ENCODE measurements around the gene CDH3. TPM values are rescaled to one million over a fixed set of nuclear protein-coding genes. Genes with fewer than 3 reads are reported as not detected.

CDH3 gene
- total RNA-seq, 1 donor from 2014 or later, result 1.1 TPM

DNA sequence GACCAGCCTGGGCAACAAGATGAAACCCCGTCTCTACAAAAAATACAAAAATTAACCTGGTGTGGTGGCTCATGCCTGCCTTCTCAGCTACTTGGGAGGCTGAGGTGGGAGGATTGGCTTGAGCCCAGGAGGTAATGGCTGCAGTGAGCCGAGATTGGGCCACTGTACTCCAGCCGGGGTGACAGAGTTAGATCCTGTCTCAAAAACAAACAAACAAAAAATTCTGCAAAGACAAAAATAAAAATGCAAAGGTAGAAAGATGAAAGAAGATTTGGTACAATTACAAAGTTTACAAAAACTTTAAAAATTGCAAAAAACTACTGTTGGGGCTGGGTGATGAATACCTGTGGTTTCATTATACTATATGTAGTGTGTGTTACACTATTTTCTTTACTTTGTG lies 86.5 kb downstream of the CDH3 start:
- H3K36me3 Mint-ChIP-seq (ENCODE audit: low read depth), result no peaks in the 10 kb centered on the region
- no peak for TF ChIP-seq CTCF (IDR thresholded peaks at IDR 0.05)
- peaks cover 8% of the 10 kb centered on the region for H3K27me3 Mint-ChIP-seq (ENCODE audit: low read depth)
- no peak overlapping the region for H3K27ac Mint-ChIP-seq (ENCODE audit: unreplicated experiment)
- no peak overlapping the region for H3K4me3 Mint-ChIP-seq (ENCODE audit: unreplicated experiment)
- peaks cover 16% of the 10 kb centered on the region for H3K4me1 Mint-ChIP-seq (ENCODE audit: low read depth)
- no peaks in the 10 kb centered on the region for H3K9me3 Mint-ChIP-seq (ENCODE audit: low read depth)
- DNase-seq (ENCODE audit: low spot score), result no peak

DNA sequence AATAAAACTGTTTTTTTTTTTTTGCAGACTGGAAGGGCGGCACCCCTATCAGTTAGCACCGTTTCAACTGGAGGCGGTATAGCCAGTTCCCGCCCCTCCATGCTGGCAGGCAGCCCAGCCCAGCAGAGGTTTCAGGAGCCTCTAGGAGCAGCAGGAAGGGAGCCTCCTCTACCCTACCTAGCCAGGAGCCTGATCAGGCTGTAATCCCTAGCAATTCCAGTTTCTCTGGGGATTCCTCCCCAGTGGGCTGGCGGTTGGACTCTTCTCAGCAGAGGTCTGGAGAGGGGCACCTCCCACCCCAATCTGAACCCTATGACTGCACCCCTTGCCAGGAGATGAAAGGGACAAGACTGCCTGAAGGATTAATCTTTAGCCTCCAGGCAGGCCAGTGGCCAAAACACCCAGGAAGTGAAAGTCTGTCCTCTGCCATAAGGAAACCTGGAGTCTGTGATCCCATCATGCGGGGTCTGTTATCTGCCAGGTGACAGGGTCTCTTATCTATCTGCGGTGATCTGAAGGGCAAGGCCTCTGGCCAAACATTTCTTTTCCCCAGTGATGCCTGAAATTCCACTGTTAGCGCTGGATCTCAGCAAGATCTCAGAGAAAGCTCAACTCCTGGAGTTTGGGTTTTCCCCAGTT lies 87.1 kb downstream of the CDH3 start:
- no peak overlapping the region for H3K27ac Mint-ChIP-seq (ENCODE audit: unreplicated experiment)
- no peaks in the 10 kb centered on the region for H3K36me3 Mint-ChIP-seq (ENCODE audit: low read depth)
- DNase-seq (ENCODE audit: low spot score), result no peak
- peaks cover 19% of the 10 kb centered on the region for H3K4me1 Mint-ChIP-seq (ENCODE audit: low read depth)
- peaks cover 11% of the 10 kb centered on the region for H3K27me3 Mint-ChIP-seq (ENCODE audit: low read depth)
- TF ChIP-seq CTCF (IDR thresholded peaks at IDR 0.05), result no peak
- no peaks in the 10 kb centered on the region for H3K9me3 Mint-ChIP-seq (ENCODE audit: low read depth)
- H3K4me3 Mint-ChIP-seq (ENCODE audit: unreplicated experiment), result no peak overlapping the region

- no peaks in the 10 kb centered on the region for H3K9me3 Mint-ChIP-seq (ENCODE audit: low read depth)
- H3K27ac Mint-ChIP-seq (ENCODE audit: unreplicated experiment), result no peak overlapping the region
- no peak for TF ChIP-seq CTCF (IDR thresholded peaks at IDR 0.05)
- no peaks in the 10 kb centered on the region for H3K36me3 Mint-ChIP-seq (ENCODE audit: low read depth)
- peaks cover 13% of the 10 kb centered on the region for H3K27me3 Mint-ChIP-seq (ENCODE audit: low read depth)
- H3K4me3 Mint-ChIP-seq (ENCODE audit: unreplicated experiment), result no peak overlapping the region
- no peak for DNase-seq (ENCODE audit: low spot score)
- H3K4me1 Mint-ChIP-seq (ENCODE audit: low read depth), result peaks cover 25% of the 10 kb centered on the region
Observed at GRCh38 chr16:68732741-68733399, 87.8 kb downstream of the CDH3 start.

GRCh38 chr16:68733570-68733969 lies 88.5 kb downstream of the CDH3 start:
- Mint-ChIP-seq H3K36me3 (ENCODE audit: low read depth) (no peaks in the 10 kb centered on the region), H3K27ac (ENCODE audit: unreplicated experiment) (no peak overlapping the region), H3K9me3 (ENCODE audit: low read depth) (no peaks in the 10 kb centered on the region), H3K4me1 (ENCODE audit: low read depth) (peaks cover 25% of the 10 kb centered on the region), H3K4me3 (ENCODE audit: unreplicated experiment) (no peak overlapping the region), H3K27me3 (ENCODE audit: low read depth) (peaks cover 13% of the 10 kb centered on the region)
- no peak for TF ChIP-seq CTCF (IDR thresholded peaks at IDR 0.05)
- DNase-seq (ENCODE audit: low spot score), result no peak

GRCh38 chr16:68734782-68735181 lies 89.7 kb downstream of the CDH3 start:
- Mint-ChIP-seq H3K4me1 (ENCODE audit: low read depth) (peaks cover 25% of the 10 kb centered on the region), H3K9me3 (ENCODE audit: low read depth) (no peaks in the 10 kb centered on the region), H3K36me3 (ENCODE audit: low read depth) (no peaks in the 10 kb centered on the region), H3K27ac (ENCODE audit: unreplicated experiment) (no peak overlapping the region), H3K27me3 (ENCODE audit: low read depth) (peaks cover 11% of the 10 kb centered on the region), H3K4me3 (ENCODE audit: unreplicated experiment) (no peak overlapping the region)
- no peak for DNase-seq (ENCODE audit: low spot score)
- no peak for TF ChIP-seq CTCF (IDR thresholded peaks at IDR 0.05)

Measured in chondrocyte (in vitro differentiated cells).